ENCODE measurements around the gene CLRN3.
A peak's percentile ranks its signal among the peaks of the same experiment; 100 is the strongest.

Gene CLRN3

DNA sequence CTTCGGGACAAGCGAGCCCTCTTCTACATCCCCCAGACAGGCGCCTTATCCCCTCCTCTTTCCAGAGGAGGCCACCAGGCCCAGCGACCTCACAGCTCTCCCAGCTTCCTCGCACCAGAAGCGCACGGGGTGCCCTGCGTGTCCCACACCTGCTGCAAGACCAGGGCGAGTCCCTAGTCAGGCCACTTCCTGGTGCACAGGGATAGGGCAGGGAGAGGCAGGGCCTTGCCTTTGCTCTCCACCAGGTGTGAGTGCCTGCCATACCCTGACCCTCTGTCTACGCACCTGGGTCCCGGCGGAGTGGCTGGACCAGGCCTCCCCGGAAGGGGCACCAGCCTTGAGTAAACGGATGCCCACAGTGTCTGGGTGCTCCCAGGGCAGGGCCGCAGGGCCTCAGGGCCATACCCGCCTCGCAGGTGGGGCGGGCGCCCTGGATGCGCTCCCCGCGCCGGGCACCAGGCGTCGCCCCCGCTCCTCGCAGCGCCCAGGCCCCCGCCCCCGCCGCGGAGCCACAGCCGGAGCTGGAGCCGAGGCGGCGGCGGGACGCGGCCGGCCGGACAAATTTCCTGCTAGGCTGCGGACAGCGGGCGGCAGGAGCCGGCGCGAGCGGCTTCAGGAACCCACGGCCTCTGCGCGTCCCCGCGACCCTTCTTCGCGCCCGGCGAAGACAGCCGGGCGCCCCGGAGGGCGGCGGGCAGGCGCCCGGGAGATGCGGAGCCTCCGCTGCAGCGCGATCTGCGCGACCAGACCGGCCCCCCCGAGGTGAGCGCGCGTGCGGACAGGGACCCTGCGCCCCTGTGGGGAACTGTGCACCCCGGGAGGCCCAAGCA is 14.0 kb upstream of the CLRN3 start, which contains the start of gene PTPRE:
TSS of gene PTPRE (plus strand) at position 556 of the 830 bp plus-strand sequence. CDS start 133,779 bp downstream, outside the sequence.
- no peak for TF ChIP-seq ZNF8 (CRISPR knock-in tag; IDR thresholded peaks at IDR 0.05)
- no peak for TF ChIP-seq GLIS3 (CRISPR knock-in tag; IDR thresholded peaks at IDR 0.05)
- no peak for TF ChIP-seq OSR1 (CRISPR knock-in tag; IDR thresholded peaks at IDR 0.05)
- TF ChIP-seq ZFP30 (CRISPR knock-in tag; IDR thresholded peaks at IDR 0.05) = no peak
- no peak for TF ChIP-seq CSDC2 (CRISPR knock-in tag; IDR thresholded peaks at IDR 0.05)
- TF ChIP-seq ZNF565 (CRISPR knock-in tag; conservative IDR thresholded peaks at IDR 0.05; ENCODE audit: low read depth) = no peak
- no peak for TF ChIP-seq ISL1 (CRISPR knock-in tag; IDR thresholded peaks at IDR 0.05)
- TF ChIP-seq BACH2 (CRISPR knock-in tag; IDR thresholded peaks at IDR 0.05; ENCODE audit: borderline replicate concordance) = no peak
- TF ChIP-seq ZC3H10 (CRISPR knock-in tag; IDR thresholded peaks at IDR 0.05) = no peak
- TF ChIP-seq ARNTL (CRISPR knock-in tag; IDR thresholded peaks at IDR 0.05; ENCODE audit: borderline replicate concordance, low read depth) = no peak
- TF ChIP-seq SNAI2 (CRISPR knock-in tag; IDR thresholded peaks at IDR 0.05) = no peak
- no peak for TF ChIP-seq PATZ1 (CRISPR knock-in tag; IDR thresholded peaks at IDR 0.05; ENCODE audit: borderline replicate concordance)
- no peak for TF ChIP-seq RARB (CRISPR knock-in tag; IDR thresholded peaks at IDR 0.05)
- TF ChIP-seq, protein P1, sequence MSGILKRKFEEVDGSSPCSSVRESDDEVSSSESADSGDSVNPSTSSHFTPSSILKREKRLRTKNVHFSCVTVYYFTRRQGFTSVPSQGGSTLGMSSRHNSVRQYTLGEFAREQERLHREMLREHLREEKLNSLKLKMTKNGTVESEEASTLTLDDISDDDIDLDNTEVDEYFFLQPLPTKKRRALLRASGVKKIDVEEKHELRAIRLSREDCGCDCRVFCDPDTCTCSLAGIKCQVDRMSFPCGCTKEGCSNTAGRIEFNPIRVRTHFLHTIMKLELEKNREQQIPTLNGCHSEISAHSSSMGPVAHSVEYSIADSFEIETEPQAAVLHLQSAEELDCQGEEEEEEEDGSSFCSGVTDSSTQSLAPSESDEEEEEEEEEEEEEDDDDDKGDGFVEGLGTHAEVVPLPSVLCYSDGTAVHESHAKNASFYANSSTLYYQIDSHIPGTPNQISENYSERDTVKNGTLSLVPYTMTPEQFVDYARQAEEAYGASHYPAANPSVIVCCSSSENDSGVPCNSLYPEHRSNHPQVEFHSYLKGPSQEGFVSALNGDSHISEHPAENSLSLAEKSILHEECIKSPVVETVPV (CRISPR knock-in tag; IDR thresholded peaks at IDR 0.05) = no peak
- no peak for TF ChIP-seq TCF4 (CRISPR knock-in tag; IDR thresholded peaks at IDR 0.05; ENCODE audit: borderline replicate concordance)
- no peak for TF ChIP-seq ZFP3 (CRISPR knock-in tag; IDR thresholded peaks at IDR 0.05)
- peak; percentile 93 for ATAC-seq

GRCh38 chr10:127905848-127906261 is 13.1 kb upstream of the CLRN3 start:
- no peak for ATAC-seq
- TF ChIP-seq ZNF565 (CRISPR knock-in tag; conservative IDR thresholded peaks at IDR 0.05; ENCODE audit: low read depth) (no peak), ZNF8 (CRISPR knock-in tag; IDR thresholded peaks at IDR 0.05) (no peak)

- TF ChIP-seq ZNF70 (CRISPR knock-in tag; IDR thresholded peaks at IDR 0.05) (no peak), ZC3H10 (CRISPR knock-in tag; IDR thresholded peaks at IDR 0.05) (no peak)
- ATAC-seq = no peak
Observed at GRCh38 chr10:127905001-127905847, 12.5 kb upstream of the CLRN3 start.

- ATAC-seq = no peak
- TF ChIP-seq GLIS3 (CRISPR knock-in tag; IDR thresholded peaks at IDR 0.05) = no peak
- TF ChIP-seq OSR1 (CRISPR knock-in tag; IDR thresholded peaks at IDR 0.05) = no peak
- TF ChIP-seq BACH2 (CRISPR knock-in tag; IDR thresholded peaks at IDR 0.05; ENCODE audit: borderline replicate concordance) = no peak
- TF ChIP-seq CREB5 (CRISPR knock-in tag; IDR thresholded peaks at IDR 0.05; ENCODE audit: low read depth) = no peak
- no peak for TF ChIP-seq PATZ1 (CRISPR knock-in tag; IDR thresholded peaks at IDR 0.05; ENCODE audit: borderline replicate concordance)
- no peak for TF ChIP-seq POU6F1 (CRISPR knock-in tag; IDR thresholded peaks at IDR 0.05; ENCODE audit: borderline replicate concordance, low read depth)
- no peak for TF ChIP-seq ESRRG (CRISPR knock-in tag; IDR thresholded peaks at IDR 0.05)
- no peak for TF ChIP-seq ZFP30 (CRISPR knock-in tag; IDR thresholded peaks at IDR 0.05)
- no peak for TF ChIP-seq ARNTL (CRISPR knock-in tag; IDR thresholded peaks at IDR 0.05; ENCODE audit: borderline replicate concordance, low read depth)
Observed at GRCh38 chr10:127904311-127905000, 11.7 kb upstream of the CLRN3 start.
